ENCODE results near the gene ITGA7. TPM values are rescaled to one million over a fixed set of nuclear protein-coding genes. Genes with fewer than 3 reads are reported as not detected.

ITGA7 gene
- total and polyA plus RNA-seq, 9 donors = 4.9 to 69.6 (median 25.9) TPM

GRCh38 chr12:55743406-55744339 lies 36.0 kb upstream of the ITGA7 start:
- no peak for TF ChIP-seq CTCF (IDR thresholded peaks at IDR 0.05)
- intact Hi-C loops (cut with DNase I) = loop anchor here (5.0 to 10.0 kb wide), 5 partner anchors 51 to 301 kb away; partner anchors contain the start of genes DGKA (in 1 of the 4) and RPS26 (in 1 of the 4)

DNA sequence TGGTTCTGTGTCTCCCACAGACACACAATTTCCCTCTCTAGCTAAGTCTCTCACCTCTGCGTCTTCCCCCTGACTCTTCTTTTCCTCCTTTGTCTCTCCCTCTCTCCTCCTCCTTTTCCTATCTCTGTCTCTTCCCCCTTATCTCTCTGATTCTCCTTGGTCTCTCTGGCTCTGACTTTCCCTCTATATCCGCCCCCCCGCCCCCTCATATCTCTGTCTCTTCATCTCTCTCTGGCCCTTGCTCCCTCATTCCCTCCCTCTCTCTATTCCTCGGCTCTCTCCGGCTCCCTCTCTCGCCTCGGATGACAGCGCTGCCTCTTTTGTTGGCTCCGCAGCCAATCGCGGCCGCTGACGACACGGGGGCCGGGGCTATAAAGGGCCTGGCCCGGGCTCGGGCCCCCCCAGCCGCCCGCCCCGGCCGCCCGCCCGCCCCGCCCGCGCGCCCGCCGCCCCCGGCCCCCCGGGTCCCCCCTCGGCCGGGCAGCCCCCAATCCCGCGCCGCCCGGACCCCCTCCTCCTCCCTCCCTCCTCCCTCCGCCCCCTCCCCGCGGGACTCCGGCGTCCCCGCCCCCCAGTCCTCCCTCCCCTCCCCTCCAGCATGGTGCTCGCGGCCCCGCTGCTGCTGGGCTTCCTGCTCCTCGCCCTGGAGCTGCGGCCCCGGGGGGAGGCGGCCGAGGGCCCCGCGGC lies 35.2 kb upstream of the ITGA7 start, which contains the start of gene GDF11:
GDF11 (plus strand) TSS at position 404 of the 687 bp plus-strand sequence; CDS start at position 599, 195 bp downstream.
- 0 to 1% (median 1%) methylated on average over 17 to 37 of the region's 53 CpGs for WGBS, 3 donors
- peak; percentile 85 to 90 (median 87) for DNase-seq
- Histone ChIP-seq H3K36me3 (no peaks in the 10 kb centered on the region), H3K27ac (peak within 1 kb of the TSS; percentile 58 to 69), H3K27me3 (no peaks in the 10 kb centered on the region), H3K9me3 (no peaks in the 10 kb centered on the region), H3K4me1 (ENCODE audit: insufficient read depth) (peaks cover 12% of the 10 kb centered on the region), H3K4me3 (peak within 1 kb of the TSS; percentile 75)
- intact Hi-C loops (cut with DNase I) = loop anchor here (5.0 to 10.0 kb wide), 5 partner anchors 52 to 302 kb away; partner anchors contain the start of genes DGKA (in 1 of the 4) and RPS26 (in 1 of the 4)
- TF ChIP-seq CTCF (IDR thresholded peaks at IDR 0.05) (peak in 1 of 3 donors; percentile 22), EP300 (IDR thresholded peaks at IDR 0.05) (no peak), POLR2A (IDR thresholded peaks at IDR 0.05) (peak; percentile 75)

More at GRCh38 chr12:55743406-55744339, 36.0 kb upstream of the ITGA7 start:
- Histone ChIP-seq H3K9me3 (no peaks in the 10 kb centered on the region), H3K36me3 (no peaks in the 10 kb centered on the region), H3K27me3 (no peaks in the 10 kb centered on the region), H3K27ac (peak overlapping the region; percentile 58 to 69), H3K4me1 (ENCODE audit: insufficient read depth) (peaks cover 12% of the 10 kb centered on the region), H3K4me3 (peak overlapping the region; percentile 75)
- 0 to 1% (median 0%) methylated on average over 39 to 73 of the region's 73 CpGs for WGBS, 3 donors
- peak; percentile 49 to 78 (median 65) for DNase-seq

- H3K27ac ChIP-seq = peak overlapping the region; percentile 49 to 69
Observed at GRCh38 chr12:55741931-55742680, 34.4 kb upstream of the ITGA7 start.

More at GRCh38 chr12:55741931-55742680, 34.4 kb upstream of the ITGA7 start:
- no peaks in the 10 kb centered on the region for H3K9me3 ChIP-seq
- H3K4me1 ChIP-seq (ENCODE audit: insufficient read depth) = peaks cover 12% of the 10 kb centered on the region
- intact Hi-C loops (cut with DNase I) = loop anchor here (5.0 to 10.0 kb wide), 5 partner anchors 53 to 303 kb away; partner anchors contain the start of genes DGKA (in 1 of the 4) and RPS26 (in 1 of the 4)
- H3K4me3 ChIP-seq = peak overlapping the region; percentile 75
- DNase-seq = no peak
- no peak for TF ChIP-seq CTCF (IDR thresholded peaks at IDR 0.05)
- no peak for TF ChIP-seq EP300 (IDR thresholded peaks at IDR 0.05)
- TF ChIP-seq POLR2A (IDR thresholded peaks at IDR 0.05) = no peak
- H3K27me3 ChIP-seq = no peaks in the 10 kb centered on the region
- WGBS, 3 donors = 4 to 18% (median 6%) methylated on average over 3 of the region's 3 CpGs
- H3K36me3 ChIP-seq = no peaks in the 10 kb centered on the region

Measured in ovary (tissue), 9 donors.